ENCODE results near the gene GPD1.
"Not testable (repeated sequence)": the region's sequence is repeated elsewhere in the genome, so short reads cannot be mapped to it uniquely, and the experiment has no call there.

DNA sequence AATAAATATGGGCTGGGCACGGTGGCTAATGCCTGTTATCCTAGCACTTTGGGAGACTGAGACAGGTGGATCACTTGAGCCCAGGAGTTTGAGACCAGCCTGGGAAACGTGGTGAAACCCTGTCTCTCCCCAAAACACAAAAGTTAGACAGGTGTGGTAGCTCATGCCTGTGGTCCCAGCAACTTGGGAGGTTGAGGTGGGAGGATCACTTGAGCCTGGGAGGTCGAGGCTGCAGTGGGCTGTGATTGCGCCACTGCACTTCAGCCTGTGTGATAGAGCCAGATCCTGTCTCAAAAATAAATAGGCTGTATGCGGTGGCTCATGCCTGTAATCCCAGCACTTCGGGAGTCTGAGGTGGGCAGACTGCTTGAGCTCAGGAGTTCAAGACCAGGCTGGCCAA is 44.2 kb downstream of the GPD1 start:
- TF ChIP-seq ZBTB17 (CRISPR knock-in tag; IDR thresholded peaks at IDR 0.05); EP300 (IDR thresholded peaks at IDR 0.05; ENCODE audit: low read length); MYC (IDR thresholded peaks at IDR 0.05; ENCODE audit: low read depth, low read length); MYC (CRISPR knock-in tag; IDR thresholded peaks at IDR 0.05; ENCODE audit: borderline replicate concordance, low read depth); CBFB (CRISPR knock-in tag; IDR thresholded peaks at IDR 0.05); SP1 (CRISPR knock-in tag; IDR thresholded peaks at IDR 0.05): not testable (repeated sequence)
- TF ChIP-seq, protein P1, sequence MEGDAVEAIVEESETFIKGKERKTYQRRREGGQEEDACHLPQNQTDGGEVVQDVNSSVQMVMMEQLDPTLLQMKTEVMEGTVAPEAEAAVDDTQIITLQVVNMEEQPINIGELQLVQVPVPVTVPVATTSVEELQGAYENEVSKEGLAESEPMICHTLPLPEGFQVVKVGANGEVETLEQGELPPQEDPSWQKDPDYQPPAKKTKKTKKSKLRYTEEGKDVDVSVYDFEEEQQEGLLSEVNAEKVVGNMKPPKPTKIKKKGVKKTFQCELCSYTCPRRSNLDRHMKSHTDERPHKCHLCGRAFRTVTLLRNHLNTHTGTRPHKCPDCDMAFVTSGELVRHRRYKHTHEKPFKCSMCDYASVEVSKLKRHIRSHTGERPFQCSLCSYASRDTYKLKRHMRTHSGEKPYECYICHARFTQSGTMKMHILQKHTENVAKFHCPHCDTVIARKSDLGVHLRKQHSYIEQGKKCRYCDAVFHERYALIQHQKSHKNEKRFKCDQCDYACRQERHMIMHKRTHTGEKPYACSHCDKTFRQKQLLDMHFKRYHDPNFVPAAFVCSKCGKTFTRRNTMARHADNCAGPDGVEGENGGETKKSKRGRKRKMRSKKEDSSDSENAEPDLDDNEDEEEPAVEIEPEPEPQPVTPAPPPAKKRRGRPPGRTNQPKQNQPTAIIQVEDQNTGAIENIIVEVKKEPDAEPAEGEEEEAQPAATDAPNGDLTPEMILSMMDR (IDR thresholded peaks at IDR 0.05 in 2 of 3, conservative IDR thresholded peaks at IDR 0.05 in 1 of 3; ENCODE audit: insufficient read depth in 2 of 3, low read depth in 1 of 3, low read length in 3 of 3): not testable (repeated sequence)
